Karpas-422 (cell line): ENCODE data around the gene CCER1. TPM values are rescaled to one million over a fixed set of nuclear protein-coding genes. Genes with fewer than 3 reads are reported as not detected.
A peak's percentile ranks its signal among the peaks of the same experiment; 100 is the strongest.
"Not testable (repeated sequence)": the region's sequence is repeated elsewhere in the genome, so short reads cannot be mapped to it uniquely, and the experiment has no call there.

ENCODE experiments used
- DNase-seq: peaks from one replicate; pipeline ENCODE4 v3.0.0-alpha.2; 2015
- H2AFZ ChIP-seq: fragments of 200-600 bp; sonication (generic); 2 replicates; pipeline ENCODE4 v1.6.1; 2014; ENCODE audit warnings: antibody characterized with exemption, low read length, mixed read lengths
- H3K27ac ChIP-seq: fragments of 200-600 bp; sonication (generic); 2 replicates; pipeline ENCODE4 v1.5.1; 2014; ENCODE audit warnings: mild to moderate bottlenecking, low read length, moderate library complexity
- H3K27me3 ChIP-seq: fragments of 200-600 bp; sonication (generic); 2 replicates; pipeline ENCODE4 v1.6.1; 2014; ENCODE audit warnings: low read length, mixed read lengths
- H3K36me3 ChIP-seq: fragments of 200-600 bp; sonication (generic); 2 replicates; pipeline ENCODE4 v1.6.1; 2014; ENCODE audit warnings: low read length, mixed read lengths; ENCODE audit not compliant: insufficient read depth
- H3K4me1 ChIP-seq: fragments of 200-600 bp; sonication (generic); 2 replicates; pipeline ENCODE4 v1.6.1; 2014; ENCODE audit warnings: mild to moderate bottlenecking, low read length, mixed read lengths
- H3K4me2 ChIP-seq: fragments of 200-600 bp; sonication (generic); 2 replicates; pipeline ENCODE4 v1.6.1; 2014; ENCODE audit warnings: low read length, low read depth, mild to moderate bottlenecking; ENCODE audit not compliant: poor library complexity, severe bottlenecking
- H3K4me3 ChIP-seq: fragments of 200-600 bp; sonication (generic); 2 replicates; pipeline ENCODE4 v1.5.1; 2014; ENCODE audit warnings: mild to moderate bottlenecking, antibody characterized with exemption, low read length, mixed read lengths
- H3K79me2 ChIP-seq: fragments of 200-600 bp; sonication (generic); 2 replicates; pipeline ENCODE4 v1.6.1; 2014; ENCODE audit warnings: mild to moderate bottlenecking, low read length, mixed read lengths
- H3K9ac ChIP-seq: fragments of 200-600 bp; sonication (generic); 2 replicates; pipeline ENCODE4 v1.6.0; 2014; ENCODE audit warnings: low read length
- H3K9me2 ChIP-seq: fragments of 200-600 bp; sonication (generic), shearing (Covaris generic); replicated peaks from 2 replicates; pipeline ENCODE4 v1.6.0; 2014; ENCODE audit warnings: mild to moderate bottlenecking, low read length, moderate library complexity; ENCODE audit not compliant: insufficient read depth
- H3K9me3 ChIP-seq: fragments of 300-700, 200-600 bp; sonication (generic); 2 replicates; pipeline ENCODE4 v1.6.1; 2014; ENCODE audit warnings: low read length, mixed read lengths
- H4K20me1 ChIP-seq: fragments of 200-600 bp; sonication (generic); 2 replicates; pipeline ENCODE4 v1.6.1; 2014; ENCODE audit warnings: mild to moderate bottlenecking, antibody characterized with exemption, low read length, low read depth; ENCODE audit not compliant: insufficient read depth
- total RNA-seq: library from RNA; depleted of rRNA; stranded (reverse); fragments of >200 nt; shearing (Covaris generic); gene quantifications from 2 replicates; pipeline ENCODE4 v1.2.3, GENCODE V29; 2014; ENCODE audit warnings: low replicate concordance

CCER1 gene
- total RNA-seq, 1 experiment from 2014 or later = not detected

GRCh38 chr12:90987520-90987919 lies 32.5 kb upstream of the CCER1 start:
- Histone ChIP-seq H3K9ac (no peak overlapping the region), H3K9me2 (no peaks in the 10 kb centered on the region), H3K9me3 (no peaks in the 10 kb centered on the region), H3K4me1 (no peaks in the 10 kb centered on the region), H3K79me2 (no peaks in the 10 kb centered on the region), H4K20me1 (no peaks in the 10 kb centered on the region), H3K36me3 (no peaks in the 10 kb centered on the region), H2AFZ (no peak overlapping the region), H3K4me3 (no peak overlapping the region), H3K27me3 (no peaks in the 10 kb centered on the region), H3K4me2 (no peak overlapping the region), H3K27ac (no peak overlapping the region)
- DNase-seq = no peak

DNA sequence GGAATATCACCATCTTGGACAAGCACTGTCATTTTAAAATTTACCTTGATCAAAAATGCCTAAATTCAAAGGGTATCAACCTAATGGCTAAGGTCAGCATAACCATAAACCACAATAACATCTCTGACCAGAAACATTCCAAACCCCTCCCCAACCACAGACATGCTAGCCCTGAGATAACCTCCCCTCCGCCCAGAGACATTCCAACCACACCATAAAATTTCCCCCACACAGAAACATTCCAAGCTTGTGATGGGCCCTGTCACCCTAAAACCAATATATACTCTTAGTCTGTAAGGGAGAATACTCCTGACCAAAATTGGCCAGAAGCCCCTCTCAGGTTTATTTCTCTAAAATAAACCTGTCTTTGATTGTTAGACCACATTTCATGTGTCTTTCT lies 32.1 kb upstream of the CCER1 start:
- Histone ChIP-seq H3K27me3 (no peaks in the 10 kb centered on the region), H2AFZ (no peak overlapping the region), H3K4me3 (no peak overlapping the region), H3K4me2 (no peak overlapping the region), H3K9ac (no peak overlapping the region), H3K9me3 (no peaks in the 10 kb centered on the region), H3K36me3 (no peaks in the 10 kb centered on the region), H3K9me2 (no peaks in the 10 kb centered on the region), H4K20me1 (no peaks in the 10 kb centered on the region), H3K79me2 (no peaks in the 10 kb centered on the region), H3K27ac (no peak overlapping the region), H3K4me1 (no peaks in the 10 kb centered on the region)
- DNase-seq = no peak

DNA sequence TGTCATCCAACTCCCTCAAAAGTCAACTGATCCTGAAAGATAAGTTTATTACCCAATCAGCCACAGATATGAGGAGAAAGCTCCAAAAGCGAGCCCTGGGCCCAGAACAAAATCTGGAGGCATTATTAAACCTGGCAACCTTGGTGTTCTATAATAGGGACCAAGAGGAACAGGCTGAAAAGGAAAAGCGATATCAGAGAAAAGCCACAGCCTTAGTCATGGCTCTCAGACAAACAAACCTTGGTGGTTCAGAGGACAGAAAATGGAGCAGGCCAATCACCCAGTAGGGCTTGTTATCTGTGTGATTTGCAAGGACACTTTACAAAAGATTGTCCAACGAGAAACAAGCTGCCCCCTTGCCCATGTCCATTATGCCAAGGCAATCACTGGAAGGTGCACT lies 30.4 kb upstream of the CCER1 start:
- not testable (repeated sequence) for DNase-seq, H3K4me1 ChIP-seq, H3K27me3 ChIP-seq, H3K27ac ChIP-seq, H3K36me3 ChIP-seq, H3K9me2 ChIP-seq, H2AFZ ChIP-seq, H3K4me3 ChIP-seq, H4K20me1 ChIP-seq, H3K9ac ChIP-seq, H3K9me3 ChIP-seq, H3K4me2 ChIP-seq, H3K79me2 ChIP-seq

- Histone ChIP-seq H3K36me3 (no peaks in the 10 kb centered on the region), H2AFZ (no peak overlapping the region), H4K20me1 (no peaks in the 10 kb centered on the region), H3K9me2 (no peaks in the 10 kb centered on the region), H3K4me3 (no peak overlapping the region), H3K9me3 (no peaks in the 10 kb centered on the region), H3K27ac (no peak overlapping the region), H3K79me2 (no peaks in the 10 kb centered on the region), H3K4me1 (no peaks in the 10 kb centered on the region), H3K4me2 (no peak overlapping the region), H3K9ac (no peak overlapping the region), H3K27me3 (no peaks in the 10 kb centered on the region)
- DNase-seq = no peak
Observed at GRCh38 chr12:90984114-90984513, 29.1 kb upstream of the CCER1 start.

DNA sequence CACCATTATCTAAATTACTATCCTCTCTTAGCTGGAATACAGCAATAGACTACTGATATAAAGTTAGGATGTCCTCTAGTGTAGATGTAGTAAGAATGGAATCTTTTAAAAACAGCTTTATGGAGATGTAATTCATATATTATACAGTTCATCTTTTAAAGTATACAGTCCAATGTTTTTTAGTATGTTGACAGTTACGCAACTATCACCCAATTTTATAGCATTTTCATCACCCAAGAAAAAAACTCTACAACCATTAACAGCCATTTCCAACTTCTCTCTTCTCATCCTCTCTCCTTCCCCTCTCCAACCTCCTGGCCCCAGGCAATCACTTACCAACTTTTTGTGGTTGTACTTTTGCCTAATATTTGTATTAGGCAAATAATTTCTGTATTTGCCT lies 27.2 kb upstream of the CCER1 start:
- Histone ChIP-seq H3K36me3 (no peaks in the 10 kb centered on the region), H3K27ac (no peak overlapping the region), H2AFZ (no peak overlapping the region), H4K20me1 (no peaks in the 10 kb centered on the region), H3K4me1 (no peaks in the 10 kb centered on the region), H3K79me2 (no peaks in the 10 kb centered on the region), H3K4me3 (no peak overlapping the region), H3K4me2 (no peak overlapping the region), H3K9me2 (no peaks in the 10 kb centered on the region), H3K9me3 (no peaks in the 10 kb centered on the region), H3K9ac (no peak overlapping the region), H3K27me3 (no peaks in the 10 kb centered on the region)
- DNase-seq = no peak

DNA sequence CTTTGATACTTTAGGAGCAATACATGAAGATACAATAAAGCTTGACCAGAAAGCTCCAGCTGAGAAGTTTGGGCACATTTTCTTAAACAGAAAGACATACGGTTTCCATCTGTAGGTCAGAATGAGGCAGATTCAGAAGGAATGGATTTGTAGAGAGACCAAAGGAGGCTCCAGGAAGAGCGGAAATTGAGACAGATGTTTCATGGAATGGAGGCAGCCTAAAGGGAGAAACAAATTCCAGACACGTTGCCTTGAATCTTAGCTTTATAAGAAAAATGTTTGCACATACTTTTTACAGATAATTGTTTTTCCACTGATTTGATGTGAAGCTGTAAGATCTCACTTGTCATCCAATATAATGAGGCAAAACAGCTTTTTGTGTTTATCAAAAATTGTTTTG lies 25.0 kb upstream of the CCER1 start:
- Histone ChIP-seq H3K9me2 (no peaks in the 10 kb centered on the region), H3K9ac (no peak overlapping the region), H2AFZ (no peak overlapping the region), H3K4me2 (no peak overlapping the region), H3K4me3 (no peak overlapping the region), H3K4me1 (no peaks in the 10 kb centered on the region), H3K36me3 (no peaks in the 10 kb centered on the region), H4K20me1 (no peaks in the 10 kb centered on the region), H3K9me3 (no peaks in the 10 kb centered on the region), H3K79me2 (no peaks in the 10 kb centered on the region), H3K27me3 (no peaks in the 10 kb centered on the region), H3K27ac (no peak overlapping the region)
- DNase-seq = no peak

GRCh38 chr12:90979019-90979418 lies 24.0 kb upstream of the CCER1 start:
- Histone ChIP-seq H3K27ac (no peak overlapping the region), H3K79me2 (no peaks in the 10 kb centered on the region), H3K9me3 (no peaks in the 10 kb centered on the region), H2AFZ (no peak overlapping the region), H3K36me3 (no peaks in the 10 kb centered on the region), H3K9me2 (no peaks in the 10 kb centered on the region), H3K4me1 (no peaks in the 10 kb centered on the region), H3K4me3 (no peak overlapping the region), H4K20me1 (no peaks in the 10 kb centered on the region), H3K9ac (no peak overlapping the region), H3K4me2 (no peak overlapping the region), H3K27me3 (no peaks in the 10 kb centered on the region)
- no peak for DNase-seq

DNA sequence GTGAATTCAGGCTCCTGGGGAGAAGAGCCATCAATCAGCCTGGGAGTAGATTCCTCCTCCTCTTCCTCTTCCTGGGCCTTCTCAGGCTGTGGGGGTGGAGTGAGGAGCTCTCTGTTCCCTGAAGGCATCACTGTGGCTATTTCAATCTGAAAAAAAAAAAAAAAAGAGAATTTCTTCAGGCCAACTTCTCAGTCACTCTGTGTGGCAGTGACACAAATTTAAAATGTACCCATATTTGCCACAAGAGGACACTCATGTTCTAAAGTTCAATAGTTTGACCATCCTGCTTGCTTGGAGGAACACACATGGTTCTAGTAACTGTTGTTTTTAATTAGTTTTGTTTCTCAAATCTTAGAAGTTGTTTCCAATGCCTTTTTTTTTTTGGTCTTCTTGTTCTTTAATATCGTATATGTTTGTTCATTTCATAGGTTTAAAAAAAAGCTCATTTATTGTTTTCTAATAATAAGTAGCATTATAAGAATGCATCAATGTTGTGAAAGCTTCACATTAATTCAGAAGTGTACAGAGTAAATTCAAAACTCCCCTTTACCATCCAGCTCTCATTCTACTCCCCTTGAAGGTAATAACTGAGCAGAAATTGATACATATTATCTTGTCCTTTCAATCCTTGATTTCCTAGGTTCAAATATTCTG lies 23.3 kb upstream of the CCER1 start:
- Histone ChIP-seq H3K27ac (no peak overlapping the region), H3K4me2 (no peak overlapping the region), H4K20me1 (no peaks in the 10 kb centered on the region), H3K27me3 (no peaks in the 10 kb centered on the region), H3K9me3 (no peaks in the 10 kb centered on the region), H2AFZ (no peak overlapping the region), H3K4me1 (no peaks in the 10 kb centered on the region), H3K36me3 (no peaks in the 10 kb centered on the region), H3K79me2 (no peaks in the 10 kb centered on the region), H3K9me2 (no peaks in the 10 kb centered on the region), H3K4me3 (no peak overlapping the region), H3K9ac (no peak overlapping the region)
- DNase-seq = peak; percentile 74

DNA sequence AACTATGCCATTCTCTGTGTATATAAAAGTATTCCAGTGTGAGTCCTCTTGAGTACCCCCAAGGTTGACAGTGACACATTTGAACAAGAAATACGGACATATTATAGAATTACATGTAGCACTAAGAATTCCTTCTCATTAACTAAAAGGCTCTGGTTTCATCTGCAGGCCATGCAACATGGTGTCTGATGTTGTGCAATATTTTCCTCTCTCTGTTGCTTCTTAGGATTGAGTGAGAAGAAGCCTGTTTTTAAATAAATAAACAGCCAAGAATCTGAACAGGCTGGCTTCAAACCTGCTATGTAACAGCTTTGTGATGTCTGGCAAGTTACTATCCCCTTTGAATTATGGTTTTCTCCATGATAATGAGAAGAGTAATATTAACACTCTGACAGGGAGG lies 22.2 kb upstream of the CCER1 start:
- Histone ChIP-seq H3K4me2 (no peak overlapping the region), H3K4me1 (no peaks in the 10 kb centered on the region), H3K4me3 (no peak overlapping the region), H3K36me3 (no peaks in the 10 kb centered on the region), H3K9me2 (no peaks in the 10 kb centered on the region), H3K79me2 (no peaks in the 10 kb centered on the region), H3K9ac (no peak overlapping the region), H3K27me3 (no peaks in the 10 kb centered on the region), H2AFZ (no peak overlapping the region), H3K9me3 (no peaks in the 10 kb centered on the region), H4K20me1 (no peaks in the 10 kb centered on the region), H3K27ac (no peak overlapping the region)
- DNase-seq = no peak
